ENCODE measurements around the gene SLC6A11.

SLC6A11 gene

GRCh38 chr3:10798600-10799367, 17.2 kb upstream of the SLC6A11 start:
- Histone ChIP-seq H3K36me3 (ENCODE audit: control insufficient read depth, insufficient read depth, low read length, severe bottlenecking) (no peaks in the 10 kb centered on the region), H3K9me3 (ENCODE audit: control insufficient read depth, low read length) (no peaks in the 10 kb centered on the region), H3K4me3 (ENCODE audit: low read length) (no peak overlapping the region), H3K9ac (ENCODE audit: low read length) (no peak overlapping the region), H3K4me1 (ENCODE audit: control insufficient read depth, insufficient read depth, low read length) (peaks cover 3% of the 10 kb centered on the region), H3K27me3 (replicated peaks; ENCODE audit: control insufficient read depth, insufficient read depth, low read length) (peaks cover 28% of the 10 kb centered on the region)
- no peak for DNase-seq (ENCODE audit: low read depth)

- Histone ChIP-seq H3K27me3 (replicated peaks; ENCODE audit: control insufficient read depth, insufficient read depth, low read length) (peaks cover 13% of the 10 kb centered on the region), H3K4me1 (ENCODE audit: control insufficient read depth, insufficient read depth, low read length) (peaks cover 3% of the 10 kb centered on the region), H3K9me3 (ENCODE audit: control insufficient read depth, low read length) (no peaks in the 10 kb centered on the region), H3K9ac (ENCODE audit: low read length) (no peak overlapping the region), H3K36me3 (ENCODE audit: control insufficient read depth, insufficient read depth, low read length, severe bottlenecking) (no peaks in the 10 kb centered on the region), H3K4me3 (ENCODE audit: low read length) (no peak overlapping the region)
- DNase-seq (ENCODE audit: low read depth), result no peak
These were observed 11.8 kb upstream of the SLC6A11 start for GRCh38 chr3:10804183-10804648.

GRCh38 chr3:10806006-10806405, 10.0 kb upstream of the SLC6A11 start:
- H3K4me3 ChIP-seq (ENCODE audit: low read length), result no peak overlapping the region
- H3K9ac ChIP-seq (ENCODE audit: low read length), result no peak overlapping the region
- peaks cover 23% of the 10 kb centered on the region for H3K27me3 ChIP-seq (replicated peaks; ENCODE audit: control insufficient read depth, insufficient read depth, low read length)
- H3K9me3 ChIP-seq (ENCODE audit: control insufficient read depth, low read length), result no peaks in the 10 kb centered on the region
- H3K4me1 ChIP-seq (ENCODE audit: control insufficient read depth, insufficient read depth, low read length), result no peaks in the 10 kb centered on the region
- H3K36me3 ChIP-seq (ENCODE audit: control insufficient read depth, insufficient read depth, low read length, severe bottlenecking), result no peaks in the 10 kb centered on the region
- DNase-seq (ENCODE audit: low read depth), result no peak

- Histone ChIP-seq H3K36me3 (ENCODE audit: control insufficient read depth, insufficient read depth, low read length, severe bottlenecking) (no peaks in the 10 kb centered on the region), H3K9me3 (ENCODE audit: control insufficient read depth, low read length) (no peaks in the 10 kb centered on the region), H3K9ac (ENCODE audit: low read length) (no peak overlapping the region), H3K4me3 (ENCODE audit: low read length) (no peak overlapping the region), H3K27me3 (replicated peaks; ENCODE audit: control insufficient read depth, insufficient read depth, low read length) (peaks cover 23% of the 10 kb centered on the region), H3K4me1 (ENCODE audit: control insufficient read depth, insufficient read depth, low read length) (no peaks in the 10 kb centered on the region)
- no peak for DNase-seq (ENCODE audit: low read depth)
These were observed 7.8 kb upstream of the SLC6A11 start for GRCh38 chr3:10808130-10808735.

- Histone ChIP-seq H3K9ac (ENCODE audit: low read length) (no peak overlapping the region), H3K9me3 (ENCODE audit: control insufficient read depth, low read length) (no peaks in the 10 kb centered on the region), H3K27me3 (replicated peaks; ENCODE audit: control insufficient read depth, insufficient read depth, low read length) (peaks cover 23% of the 10 kb centered on the region), H3K4me1 (ENCODE audit: control insufficient read depth, insufficient read depth, low read length) (no peaks in the 10 kb centered on the region), H3K4me3 (ENCODE audit: low read length) (no peak overlapping the region), H3K36me3 (ENCODE audit: control insufficient read depth, insufficient read depth, low read length, severe bottlenecking) (no peaks in the 10 kb centered on the region)
- no peak for DNase-seq (ENCODE audit: low read depth)
These were observed 7.1 kb upstream of the SLC6A11 start for GRCh38 chr3:10808974-10809373.

- Histone ChIP-seq H3K4me3 (ENCODE audit: low read length) (no peak overlapping the region), H3K9ac (ENCODE audit: low read length) (no peak overlapping the region), H3K9me3 (ENCODE audit: control insufficient read depth, low read length) (peaks cover 3% of the 10 kb centered on the region), H3K27me3 (replicated peaks; ENCODE audit: control insufficient read depth, insufficient read depth, low read length) (peaks cover 22% of the 10 kb centered on the region), H3K36me3 (ENCODE audit: control insufficient read depth, insufficient read depth, low read length, severe bottlenecking) (no peaks in the 10 kb centered on the region), H3K4me1 (ENCODE audit: control insufficient read depth, insufficient read depth, low read length) (no peaks in the 10 kb centered on the region)
- no peak for DNase-seq (ENCODE audit: low read depth)
These were observed 5.7 kb upstream of the SLC6A11 start for GRCh38 chr3:10810376-10810775.

- H3K9ac ChIP-seq (ENCODE audit: low read length), result no peak overlapping the region
- H3K4me3 ChIP-seq (ENCODE audit: low read length), result no peak overlapping the region
- H3K4me1 ChIP-seq (ENCODE audit: control insufficient read depth, insufficient read depth, low read length), result no peaks in the 10 kb centered on the region
- H3K9me3 ChIP-seq (ENCODE audit: control insufficient read depth, low read length), result peaks cover 3% of the 10 kb centered on the region
- peaks cover 27% of the 10 kb centered on the region for H3K27me3 ChIP-seq (replicated peaks; ENCODE audit: control insufficient read depth, insufficient read depth, low read length)
- no peaks in the 10 kb centered on the region for H3K36me3 ChIP-seq (ENCODE audit: control insufficient read depth, insufficient read depth, low read length, severe bottlenecking)
- no peak for DNase-seq (ENCODE audit: low read depth)
These were observed 2.6 kb upstream of the SLC6A11 start for GRCh38 chr3:10813425-10813824.

GRCh38 chr3:10814623-10815022, 1.4 kb upstream of the SLC6A11 start:
- DNase-seq (ENCODE audit: low read depth), result no peak
- Histone ChIP-seq H3K9me3 (ENCODE audit: control insufficient read depth, low read length) (peaks cover 3% of the 10 kb centered on the region), H3K4me1 (ENCODE audit: control insufficient read depth, insufficient read depth, low read length) (no peaks in the 10 kb centered on the region), H3K36me3 (ENCODE audit: control insufficient read depth, insufficient read depth, low read length, severe bottlenecking) (no peaks in the 10 kb centered on the region), H3K4me3 (ENCODE audit: low read length) (no peak overlapping the region), H3K27me3 (replicated peaks; ENCODE audit: control insufficient read depth, insufficient read depth, low read length) (peaks cover 35% of the 10 kb centered on the region), H3K9ac (ENCODE audit: low read length) (no peak overlapping the region)

GRCh38 chr3:10815487-10815886, 541 bp upstream of the SLC6A11 start:
- no peak overlapping the region for H3K4me3 ChIP-seq (ENCODE audit: low read length)
- no peaks in the 10 kb centered on the region for H3K36me3 ChIP-seq (ENCODE audit: control insufficient read depth, insufficient read depth, low read length, severe bottlenecking)
- peaks cover 3% of the 10 kb centered on the region for H3K9me3 ChIP-seq (ENCODE audit: control insufficient read depth, low read length)
- no peak overlapping the region for H3K9ac ChIP-seq (ENCODE audit: low read length)
- H3K27me3 ChIP-seq (replicated peaks; ENCODE audit: control insufficient read depth, insufficient read depth, low read length), result peaks cover 35% of the 10 kb centered on the region
- no peaks in the 10 kb centered on the region for H3K4me1 ChIP-seq (ENCODE audit: control insufficient read depth, insufficient read depth, low read length)
- no peak for DNase-seq (ENCODE audit: low read depth)

GRCh38 chr3:10816863-10817253, 830 bp downstream of the SLC6A11 start:
- no peak overlapping the region for H3K4me3 ChIP-seq (ENCODE audit: low read length)
- DNase-seq (ENCODE audit: low read depth), result no peak
- peaks cover 3% of the 10 kb centered on the region for H3K9me3 ChIP-seq (ENCODE audit: control insufficient read depth, low read length)
- no peaks in the 10 kb centered on the region for H3K4me1 ChIP-seq (ENCODE audit: control insufficient read depth, insufficient read depth, low read length)
- H3K9ac ChIP-seq (ENCODE audit: low read length), result no peak overlapping the region
- no peaks in the 10 kb centered on the region for H3K36me3 ChIP-seq (ENCODE audit: control insufficient read depth, insufficient read depth, low read length, severe bottlenecking)
- H3K27me3 ChIP-seq (replicated peaks; ENCODE audit: control insufficient read depth, insufficient read depth, low read length), result peaks cover 41% of the 10 kb centered on the region

GRCh38 chr3:10817506-10817905, 1.5 kb downstream of the SLC6A11 start:
- no peak overlapping the region for H3K9ac ChIP-seq (ENCODE audit: low read length)
- H3K4me3 ChIP-seq (ENCODE audit: low read length), result no peak overlapping the region
- H3K27me3 ChIP-seq (replicated peaks; ENCODE audit: control insufficient read depth, insufficient read depth, low read length), result peaks cover 41% of the 10 kb centered on the region
- peaks cover 3% of the 10 kb centered on the region for H3K9me3 ChIP-seq (ENCODE audit: control insufficient read depth, low read length)
- DNase-seq (ENCODE audit: low read depth), result no peak
- H3K4me1 ChIP-seq (ENCODE audit: control insufficient read depth, insufficient read depth, low read length), result no peaks in the 10 kb centered on the region
- H3K36me3 ChIP-seq (ENCODE audit: control insufficient read depth, insufficient read depth, low read length, severe bottlenecking), result no peaks in the 10 kb centered on the region
